Gastroesophageal sphincter (tissue), 3 donors: ENCODE data around the gene KRT71.

ENCODE experiments used
- CTCF ChIP-seq, 4 experiments: fragments of 200-600 bp in 2 of 4; fragments of 450-650 bp in 2 of 4; sonication (generic) in 1 of 4; IDR thresholded peaks; one replicate each; pipeline ENCODE4 v1.5.1; 2017 to 2019; ENCODE audit warnings: antibody characterized with exemption in 4 of 4, mild to moderate bottlenecking in 2 of 4, moderate library complexity in 2 of 4
- EP300 ChIP-seq: sonication (generic); formaldehyde crosslinking; IDR thresholded peaks from one replicate; pipeline ENCODE4 v1.6.1; 2017; ENCODE audit warnings: antibody characterized with exemption, mild to moderate bottlenecking
- POLR2A ChIP-seq, 2 donors: fragments of 450-650 bp; IDR thresholded peaks; one replicate each; pipeline ENCODE4 v1.6.1; 2017; ENCODE audit warnings: antibody characterized with exemption in 2 of 2, mild to moderate bottlenecking in 2 of 2, moderate library complexity in 1 of 2
- POLR2AphosphoS5 ChIP-seq: sonication (generic); formaldehyde crosslinking; IDR thresholded peaks from one replicate; pipeline ENCODE4 v1.6.1; 2017; ENCODE audit warnings: antibody characterized with exemption

DNA sequence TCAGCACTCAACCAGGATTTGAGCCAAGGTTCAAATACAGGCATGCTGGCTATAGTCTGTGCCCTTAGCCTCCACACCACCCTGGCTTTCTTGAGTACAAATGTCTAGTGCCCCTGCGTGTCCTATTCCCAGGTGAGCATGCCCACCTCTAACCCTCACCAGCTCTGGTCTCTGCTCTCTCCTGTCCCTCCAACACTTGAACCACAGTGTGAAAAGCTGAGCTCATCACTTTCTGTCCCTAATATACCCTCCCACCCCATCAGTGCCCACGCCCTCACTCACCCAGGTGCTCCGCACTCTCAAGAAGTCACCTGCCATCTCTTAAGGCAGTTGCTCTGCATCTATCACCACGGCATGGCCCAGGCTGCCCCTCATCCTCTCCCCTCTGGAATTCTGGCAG is 7.0 kb upstream of the KRT71 start:
- TF ChIP-seq CTCF (IDR thresholded peaks at IDR 0.05), result no peak
- no peak for TF ChIP-seq POLR2A (IDR thresholded peaks at IDR 0.05)
- TF ChIP-seq POLR2AphosphoS5, result no peak
- TF ChIP-seq EP300, result no peak
